NCI-H1105 (cell line): Measurements from ENCODE around the gene SMYD3.
"Not testable (repeated sequence)": the region's sequence is repeated elsewhere in the genome, so short reads cannot be mapped to it uniquely, and the experiment has no call there.

Source experiments
- DNase-seq: peaks from one replicate; lab custom pipeline; 2025; lab: John Stamatoyannopoulos, UW

Gene SMYD3

GRCh38 chr1:245953876-245954660 lies 553.0 kb downstream of the SMYD3 start:
- DNase-seq: no peak

- DNase-seq: no peak
Observed at GRCh38 chr1:245952383-245953026, 554.6 kb downstream of the SMYD3 start.

GRCh38 chr1:245948786-245949185 lies 558.3 kb downstream of the SMYD3 start:
- DNase-seq: no peak

DNA sequence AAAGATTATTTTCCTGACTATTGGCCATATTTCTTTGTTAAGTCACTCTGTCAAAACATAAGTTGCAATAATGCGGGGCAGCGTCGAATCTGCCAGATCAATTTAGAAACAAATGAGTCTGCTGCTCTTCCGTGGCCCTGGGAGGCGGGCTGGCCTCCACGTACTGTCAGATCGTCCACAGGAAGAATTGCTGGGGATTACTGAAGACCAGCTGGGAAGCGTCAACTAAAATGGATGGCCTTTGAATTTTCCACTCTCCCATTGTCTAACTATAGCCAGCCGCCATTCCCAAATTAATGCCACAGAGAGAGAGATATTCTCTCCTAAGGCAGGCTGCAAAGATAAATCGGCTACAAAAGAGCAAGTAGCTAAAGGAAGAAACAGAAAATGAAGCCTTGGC lies 560.2 kb downstream of the SMYD3 start:
- no peak for DNase-seq

DNA sequence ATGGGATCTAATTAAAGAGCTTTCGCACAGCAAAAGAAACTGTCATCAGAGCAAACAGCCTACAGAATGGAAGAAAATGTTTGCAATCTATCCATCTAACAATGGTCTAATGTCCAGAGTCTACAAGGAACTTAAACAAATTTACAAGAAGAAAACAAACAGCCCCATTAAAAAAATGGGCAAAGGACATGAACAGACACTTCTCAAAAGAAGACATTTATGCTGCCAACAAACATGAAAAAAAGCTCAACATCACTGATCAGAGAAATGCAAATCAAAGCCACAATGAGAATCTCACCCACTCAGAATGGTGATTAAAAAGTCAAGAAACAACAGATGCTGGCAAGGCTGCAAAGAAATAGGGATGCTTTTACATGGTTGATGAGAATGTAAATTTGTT lies 561.9 kb downstream of the SMYD3 start:
- DNase-seq: not testable (repeated sequence)

GRCh38 chr1:245942856-245943255 lies 564.2 kb downstream of the SMYD3 start:
- DNase-seq: no peak

GRCh38 chr1:245941771-245942170 lies 565.3 kb downstream of the SMYD3 start:
- DNase-seq: not testable (repeated sequence)

DNA sequence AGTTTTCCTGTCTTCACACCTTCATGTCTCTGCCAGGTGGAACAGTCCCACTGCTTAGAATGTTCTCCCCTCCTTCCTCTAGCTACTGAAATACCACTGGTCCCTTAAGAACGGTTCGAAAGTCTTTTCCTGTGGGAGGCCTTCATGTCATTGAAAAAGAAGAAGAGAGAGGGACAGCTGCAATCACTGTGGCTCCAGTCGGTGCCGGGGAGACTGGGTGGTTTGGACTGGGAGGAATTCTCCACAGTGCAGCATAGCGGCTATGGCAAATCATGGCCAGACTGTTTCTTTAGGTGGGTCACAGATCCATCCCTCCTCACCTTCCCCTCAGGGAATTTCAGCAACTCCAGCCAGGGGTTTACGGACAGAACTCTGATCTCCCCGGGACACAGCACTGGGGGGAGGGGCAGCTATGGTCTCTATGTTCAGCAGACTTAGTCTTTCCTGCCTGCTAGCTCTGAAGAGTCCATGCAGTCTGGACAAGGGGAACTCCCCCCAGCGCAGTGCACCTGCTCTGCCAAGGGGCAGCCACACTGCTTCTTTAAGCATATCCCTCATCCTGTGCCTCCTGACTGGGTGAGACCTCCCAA lies 567.2 kb downstream of the SMYD3 start:
- DNase-seq: no peak

GRCh38 chr1:245938046-245938435 lies 569.0 kb downstream of the SMYD3 start:
- DNase-seq: no peak

DNA sequence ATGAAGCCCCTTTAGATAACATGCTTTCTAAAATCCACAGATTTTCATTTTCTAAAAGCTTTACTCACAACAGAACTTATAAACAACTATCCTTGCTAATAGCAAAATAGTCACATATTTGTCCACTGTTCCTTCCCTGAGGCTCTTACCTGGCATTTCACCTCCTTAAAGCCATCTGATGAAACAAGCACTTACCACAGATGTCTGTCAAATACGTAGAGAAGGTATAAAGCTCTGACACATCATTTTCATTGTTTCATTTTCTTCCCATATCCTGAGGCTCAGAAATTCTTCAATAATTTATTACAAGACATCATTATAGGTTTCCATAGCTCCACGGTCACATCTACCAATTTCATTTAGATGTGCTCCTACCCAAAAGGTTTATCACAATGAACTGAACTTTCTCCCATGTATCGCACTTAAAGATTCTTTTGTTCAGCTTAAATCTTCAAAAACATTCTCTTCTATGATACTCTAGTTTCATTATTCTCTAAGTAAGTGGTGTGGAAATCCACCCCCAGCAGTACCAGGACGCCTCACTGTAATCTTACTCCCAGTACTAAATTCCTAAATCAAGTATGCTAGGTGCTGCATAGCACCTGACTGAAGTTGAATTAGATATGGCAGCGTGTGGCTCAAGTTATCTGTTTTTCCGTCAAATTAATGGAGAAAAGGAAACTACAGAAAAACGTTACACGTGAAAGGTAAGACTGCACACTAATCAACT lies 569.6 kb downstream of the SMYD3 start:
- no peak for DNase-seq

DNA sequence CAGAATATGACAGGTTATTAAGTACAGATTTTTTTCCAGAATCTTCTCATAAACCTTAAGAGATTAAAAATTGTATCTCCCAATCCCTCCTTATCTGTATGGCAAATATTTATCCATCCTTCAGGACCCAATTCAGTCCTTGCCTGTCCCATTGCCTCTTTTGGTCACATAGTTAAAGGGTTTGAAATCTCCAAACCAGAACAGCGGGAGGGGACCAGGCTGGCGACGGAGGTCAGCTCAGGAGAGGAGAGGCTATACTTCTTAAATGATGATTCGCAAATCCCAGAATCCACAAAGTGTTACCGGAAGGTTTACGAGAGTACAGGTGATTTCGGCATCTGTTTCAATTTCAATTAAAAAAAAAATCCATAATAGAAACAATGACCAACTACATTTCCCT lies 572.7 kb downstream of the SMYD3 start:
- DNase-seq: no peak

DNA sequence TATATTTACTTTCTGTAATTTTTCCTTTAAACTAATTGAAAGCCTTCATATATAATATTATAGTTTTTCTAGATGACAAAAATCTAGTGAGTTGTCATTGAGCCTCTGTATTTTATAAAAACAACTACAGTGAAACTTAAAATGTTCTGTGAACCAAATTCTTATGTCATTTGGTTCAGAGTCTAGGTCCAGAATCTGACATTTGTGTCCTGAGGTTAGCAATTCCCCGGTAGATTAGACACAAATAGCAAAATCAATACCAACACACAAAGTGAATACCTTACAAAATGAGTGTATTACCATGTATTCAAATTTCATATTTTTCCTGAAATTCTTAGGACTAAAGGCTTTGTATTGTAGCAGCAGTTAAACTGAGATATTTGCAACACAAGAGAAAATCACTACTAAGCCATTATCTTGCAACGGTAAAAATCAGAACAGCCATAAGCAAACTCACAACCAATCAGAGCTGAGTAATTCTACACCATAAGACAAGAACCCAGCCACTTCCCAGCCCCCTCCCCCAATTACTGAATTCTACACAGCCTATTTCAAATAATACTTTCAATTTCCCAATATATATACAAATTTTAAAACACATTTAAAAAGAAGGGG lies 573.5 kb downstream of the SMYD3 start:
- no peak for DNase-seq

- DNase-seq: no peak
Observed at GRCh38 chr1:245932302-245932972, 574.6 kb downstream of the SMYD3 start.

DNA sequence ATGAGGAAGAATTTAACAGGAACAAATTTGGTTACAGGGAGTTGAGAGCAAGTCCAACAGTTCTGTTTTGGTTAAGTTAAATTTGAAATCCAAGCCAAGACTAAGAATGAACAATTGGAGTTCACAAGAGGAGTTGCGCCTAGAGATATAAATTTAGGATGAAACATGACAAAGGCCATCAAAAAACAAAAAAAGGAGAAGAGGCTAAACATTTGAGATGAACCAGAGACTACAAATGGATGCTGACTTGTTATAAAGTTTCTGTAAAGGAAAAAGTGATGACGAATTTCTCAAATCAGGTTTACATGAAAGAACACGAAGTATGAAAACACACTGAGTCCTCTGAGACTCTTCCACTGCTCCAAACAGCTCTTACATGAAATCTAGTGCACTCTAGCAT lies 575.6 kb downstream of the SMYD3 start:
- DNase-seq: no peak

GRCh38 chr1:245929224-245929623 lies 577.9 kb downstream of the SMYD3 start:
- no peak for DNase-seq

GRCh38 chr1:245926888-245927287 lies 580.2 kb downstream of the SMYD3 start:
- no peak for DNase-seq

GRCh38 chr1:245923215-245923614 lies 583.9 kb downstream of the SMYD3 start:
- no peak for DNase-seq

GRCh38 chr1:245921417-245921816 lies 585.7 kb downstream of the SMYD3 start:
- DNase-seq: no peak

DNA sequence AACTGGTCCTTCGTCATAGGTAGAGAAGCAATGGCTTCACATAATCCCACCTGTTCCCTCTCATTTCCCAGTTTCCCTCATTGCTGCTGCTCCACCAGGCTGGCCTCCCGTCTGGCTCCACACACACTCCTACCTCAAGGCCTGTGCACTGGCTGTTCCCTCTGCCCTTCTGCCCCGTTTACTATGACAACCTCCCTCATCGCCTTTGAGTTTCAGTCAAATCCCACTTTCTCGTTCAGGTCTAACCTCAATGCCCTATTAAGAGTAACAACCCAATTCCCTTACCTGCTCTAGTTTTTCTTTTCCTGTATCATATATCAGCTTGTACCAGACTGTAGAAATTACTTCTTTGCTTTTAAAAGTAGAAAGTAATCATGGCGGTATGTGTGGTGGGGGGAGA lies 589.7 kb downstream of the SMYD3 start:
- DNase-seq: no peak

DNA sequence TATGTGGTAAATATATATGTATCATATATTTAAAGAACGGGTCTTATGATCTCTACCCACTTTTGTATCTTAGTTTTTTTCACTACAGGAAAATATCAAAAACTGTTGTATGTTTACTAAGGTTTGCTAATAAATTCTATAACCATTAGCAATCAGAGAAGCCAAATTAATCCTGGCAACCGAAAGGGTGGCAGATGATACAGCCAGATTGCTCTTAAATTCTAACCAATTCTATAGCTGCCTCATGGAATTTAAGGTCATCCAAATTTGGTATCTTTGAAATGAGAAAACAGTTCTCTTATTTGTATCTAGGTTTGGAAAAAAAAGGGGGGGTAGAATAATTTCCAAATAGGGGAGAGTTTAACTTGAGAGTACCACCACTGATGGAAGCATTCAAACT lies 591.2 kb downstream of the SMYD3 start:
- DNase-seq: no peak

DNA sequence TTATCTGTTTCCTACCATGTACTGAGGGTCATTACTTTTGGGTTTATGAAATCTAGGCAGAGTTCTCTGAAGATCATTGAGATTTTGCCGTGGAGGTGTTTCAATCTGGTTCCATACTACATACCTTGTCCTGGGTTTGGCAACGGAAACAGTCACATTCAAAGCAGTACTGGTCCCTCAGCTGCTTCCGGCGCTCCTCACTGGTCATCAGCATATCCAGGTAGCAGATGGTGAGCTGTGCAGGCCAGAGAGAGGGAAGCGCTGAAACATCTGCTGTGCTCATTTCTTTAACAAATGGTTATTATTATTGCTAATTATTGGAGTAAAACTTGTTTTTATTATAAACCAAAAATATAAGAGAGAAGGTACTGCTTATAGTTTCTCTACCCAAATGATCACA lies 591.7 kb downstream of the SMYD3 start:
- DNase-seq: no peak

DNA sequence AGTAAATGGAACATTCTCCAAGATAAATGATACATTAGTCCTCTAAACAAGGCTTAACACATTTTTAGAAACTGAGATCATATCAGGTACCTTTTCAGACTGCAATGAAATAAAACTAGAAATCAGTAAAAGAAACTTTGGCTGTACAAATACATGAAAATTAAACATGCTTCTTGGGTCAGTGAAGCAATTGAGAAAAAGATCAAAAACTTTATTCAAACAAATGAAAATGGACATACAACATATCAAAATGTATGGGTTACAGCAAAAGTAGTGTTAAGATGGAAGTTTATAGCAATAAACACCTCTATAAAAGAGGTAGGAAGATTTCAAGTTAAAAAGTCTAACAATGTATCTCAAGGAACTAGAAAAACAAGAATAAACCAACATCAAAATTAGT lies 598.5 kb downstream of the SMYD3 start:
- no peak for DNase-seq
